Measurements from ENCODE around the gene GALNT6. TPM values are rescaled to one million over a fixed set of nuclear protein-coding genes. Genes with fewer than 3 reads are reported as not detected.

GALNT6 gene
- polyA plus RNA-seq, 1 donor from 2014 or later, result not detected

DNA sequence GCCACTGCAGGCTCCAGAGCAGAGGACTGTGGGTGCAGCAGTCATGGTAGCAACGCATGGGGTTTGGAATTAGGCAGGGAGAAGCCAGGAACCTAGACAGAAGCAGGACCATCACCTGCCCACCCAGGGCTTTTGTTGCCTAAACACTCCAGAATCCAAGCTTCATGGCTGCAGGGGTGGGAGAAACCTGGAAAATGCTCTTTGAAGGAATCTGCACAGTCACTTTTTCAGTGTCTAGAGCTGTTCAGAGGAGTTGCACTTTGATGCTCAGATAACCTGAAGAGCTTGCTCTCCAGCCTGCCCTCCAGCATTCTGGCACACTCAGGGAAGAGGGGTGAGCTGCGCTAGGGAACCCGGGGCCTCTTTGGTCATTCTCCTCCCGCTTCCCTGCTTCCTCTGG lies 43.1 kb downstream of the GALNT6 start:
- H3K9me2 ChIP-seq (ENCODE audit: insufficient read depth, low read length), result no peaks in the 10 kb centered on the region
- no peaks in the 10 kb centered on the region for H3K27me3 ChIP-seq (ENCODE audit: insufficient read depth, low read depth, low read length)
- H3K27ac ChIP-seq (ENCODE audit: low read length), result no peak overlapping the region
- no peaks in the 10 kb centered on the region for H4K20me1 ChIP-seq (ENCODE audit: insufficient read depth)
- no peaks in the 10 kb centered on the region for H3K36me3 ChIP-seq (ENCODE audit: insufficient read depth, low read length)
- H3F3A ChIP-seq (ENCODE audit: insufficient read depth, low read length, poor library complexity, severe bottlenecking), result no peaks in the 10 kb centered on the region
- no peaks in the 10 kb centered on the region for H3K79me2 ChIP-seq (replicated peaks; ENCODE audit: insufficient read depth, low read length)
- H3K4me3 ChIP-seq (ENCODE audit: low read length), result no peak overlapping the region
- no peak overlapping the region for H3K9ac ChIP-seq (ENCODE audit: low read length)
- H3K4me2 ChIP-seq (ENCODE audit: low read length), result no peak overlapping the region
- H2AFZ ChIP-seq (ENCODE audit: low read depth, low read length), result no peak overlapping the region
- TF ChIP-seq, protein P1, sequence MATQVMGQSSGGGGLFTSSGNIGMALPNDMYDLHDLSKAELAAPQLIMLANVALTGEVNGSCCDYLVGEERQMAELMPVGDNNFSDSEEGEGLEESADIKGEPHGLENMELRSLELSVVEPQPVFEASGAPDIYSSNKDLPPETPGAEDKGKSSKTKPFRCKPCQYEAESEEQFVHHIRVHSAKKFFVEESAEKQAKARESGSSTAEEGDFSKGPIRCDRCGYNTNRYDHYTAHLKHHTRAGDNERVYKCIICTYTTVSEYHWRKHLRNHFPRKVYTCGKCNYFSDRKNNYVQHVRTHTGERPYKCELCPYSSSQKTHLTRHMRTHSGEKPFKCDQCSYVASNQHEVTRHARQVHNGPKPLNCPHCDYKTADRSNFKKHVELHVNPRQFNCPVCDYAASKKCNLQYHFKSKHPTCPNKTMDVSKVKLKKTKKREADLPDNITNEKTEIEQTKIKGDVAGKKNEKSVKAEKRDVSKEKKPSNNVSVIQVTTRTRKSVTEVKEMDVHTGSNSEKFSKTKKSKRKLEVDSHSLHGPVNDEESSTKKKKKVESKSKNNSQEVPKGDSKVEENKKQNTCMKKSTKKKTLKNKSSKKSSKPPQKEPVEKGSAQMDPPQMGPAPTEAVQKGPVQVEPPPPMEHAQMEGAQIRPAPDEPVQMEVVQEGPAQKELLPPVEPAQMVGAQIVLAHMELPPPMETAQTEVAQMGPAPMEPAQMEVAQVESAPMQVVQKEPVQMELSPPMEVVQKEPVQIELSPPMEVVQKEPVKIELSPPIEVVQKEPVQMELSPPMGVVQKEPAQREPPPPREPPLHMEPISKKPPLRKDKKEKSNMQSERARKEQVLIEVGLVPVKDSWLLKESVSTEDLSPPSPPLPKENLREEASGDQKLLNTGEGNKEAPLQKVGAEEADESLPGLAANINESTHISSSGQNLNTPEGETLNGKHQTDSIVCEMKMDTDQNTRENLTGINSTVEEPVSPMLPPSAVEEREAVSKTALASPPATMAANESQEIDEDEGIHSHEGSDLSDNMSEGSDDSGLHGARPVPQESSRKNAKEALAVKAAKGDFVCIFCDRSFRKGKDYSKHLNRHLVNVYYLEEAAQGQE (IDR thresholded peaks at IDR 0.05; ENCODE audit: borderline replicate concordance), result no peak
- TF ChIP-seq TAF1 (IDR thresholded peaks at IDR 0.05; ENCODE audit: low read depth) (no peak), CTCF (IDR thresholded peaks at IDR 0.05; ENCODE audit: poor library complexity, severe bottlenecking) (no peak), EP300 (conservative IDR thresholded peaks at IDR 0.05; ENCODE audit: poor library complexity, severe bottlenecking) (no peak), EZH2 (IDR thresholded peaks at IDR 0.05; ENCODE audit: borderline replicate concordance, insufficient read depth, low read length, poor library complexity, severe bottlenecking) (no peak), MXI1 (conservative IDR thresholded peaks at IDR 0.05; ENCODE audit: poor library complexity, severe bottlenecking) (no peak), POLR2AphosphoS5 (IDR thresholded peaks at IDR 0.05) (no peak), SMC3 (conservative IDR thresholded peaks at IDR 0.05; ENCODE audit: poor library complexity) (no peak), RAD21 (conservative IDR thresholded peaks at IDR 0.05) (no peak)
- H3K9me3 ChIP-seq (ENCODE audit: low read length), result no peaks in the 10 kb centered on the region

DNA sequence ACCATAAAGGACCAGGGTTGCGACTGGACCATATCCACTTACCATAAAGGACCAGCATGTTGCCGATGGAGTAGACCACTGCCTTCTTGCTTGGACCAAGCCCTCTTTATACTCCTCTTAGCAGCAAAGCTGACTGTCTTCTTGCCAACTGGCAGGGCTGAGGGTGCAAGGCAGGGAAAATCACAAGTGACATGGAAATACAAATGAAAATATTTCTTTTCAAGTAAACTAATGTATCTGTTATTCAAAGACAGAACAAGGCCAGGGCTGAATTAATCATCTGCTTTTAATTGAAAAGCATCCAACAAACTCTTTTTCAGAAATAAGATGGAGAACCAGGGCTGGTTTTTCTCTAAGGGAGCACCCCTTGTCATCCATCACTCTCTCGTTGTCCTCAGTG lies 44.6 kb downstream of the GALNT6 start, which contains the start of gene CELA1:
CELA1 (minus strand) TSS at position 99 of the 400 bp plus-strand sequence; CDS start at position 58, 41 bp downstream.
- Histone ChIP-seq H3K9me3 (ENCODE audit: low read length) (no peaks in the 10 kb centered on the region), H3K9me2 (ENCODE audit: insufficient read depth, low read length) (no peaks in the 10 kb centered on the region), H3K9ac (ENCODE audit: low read length) (no peak within 1 kb of the TSS), H2AFZ (ENCODE audit: low read depth, low read length) (no peak within 1 kb of the TSS), H3K79me2 (replicated peaks; ENCODE audit: insufficient read depth, low read length) (no peaks in the 10 kb centered on the region), H3K27me3 (ENCODE audit: insufficient read depth, low read depth, low read length) (no peaks in the 10 kb centered on the region), H3K27ac (ENCODE audit: low read length) (no peak within 1 kb of the TSS), H3K4me2 (ENCODE audit: low read length) (no peak within 1 kb of the TSS), H3K4me3 (ENCODE audit: low read length) (no peak within 1 kb of the TSS), H3F3A (ENCODE audit: insufficient read depth, low read length, poor library complexity, severe bottlenecking) (no peaks in the 10 kb centered on the region), H4K20me1 (ENCODE audit: insufficient read depth) (no peaks in the 10 kb centered on the region), H3K36me3 (ENCODE audit: insufficient read depth, low read length) (no peaks in the 10 kb centered on the region)
- TF ChIP-seq TAF1 (IDR thresholded peaks at IDR 0.05; ENCODE audit: low read depth) (no peak), RAD21 (conservative IDR thresholded peaks at IDR 0.05) (no peak), CTCF (IDR thresholded peaks at IDR 0.05; ENCODE audit: poor library complexity, severe bottlenecking) (no peak), MXI1 (conservative IDR thresholded peaks at IDR 0.05; ENCODE audit: poor library complexity, severe bottlenecking) (no peak), EP300 (conservative IDR thresholded peaks at IDR 0.05; ENCODE audit: poor library complexity, severe bottlenecking) (no peak), EZH2 (IDR thresholded peaks at IDR 0.05; ENCODE audit: borderline replicate concordance, insufficient read depth, low read length, poor library complexity, severe bottlenecking) (no peak), POLR2AphosphoS5 (IDR thresholded peaks at IDR 0.05) (no peak), SMC3 (conservative IDR thresholded peaks at IDR 0.05; ENCODE audit: poor library complexity) (no peak)
- TF ChIP-seq, protein P1 (IDR thresholded peaks at IDR 0.05; ENCODE audit: borderline replicate concordance), result no peak
